WTC11 (cell line): ENCODE results near the gene CEP135. TPM values are rescaled to one million over a fixed set of nuclear protein-coding genes. Genes with fewer than 3 reads are reported as not detected.

Experiments
- ATAC-seq: fragments of 200-7000 bp; cut with Tn5 transposase; 2 replicates; pipeline ENCODE4 v1.10.0; 2021; ENCODE audit warnings: mild to moderate bottlenecking, moderate library complexity
- CTCF ChIA-PET: fragments of 300-600 bp; sonication (Branson Sonifier 250); formaldehyde crosslinking; loops from one replicate; lab custom pipeline; 2021; ENCODE audit warnings: antibody characterized with exemption; lab: Charles Lee
- POLR2A ChIA-PET: fragments of 350-600 bp; sonication (Branson Sonifier 250); formaldehyde crosslinking; loops from one replicate; lab custom pipeline; 2021; ENCODE audit warnings: antibody characterized with exemption; lab: Charles Lee
- DNase-seq: peaks from one replicate; pipeline ENCODE4 v3.0.0; 2021; ENCODE audit warnings: low spot score
- H3K27ac Mint-ChIP-seq: 2 replicates; pipeline ENCODE4 v1.8.0; 2021; ENCODE audit warnings: mixed read lengths
- H3K27me3 Mint-ChIP-seq: 2 replicates; pipeline ENCODE4 v1.8.0; 2021; ENCODE audit warnings: low read depth, mild to moderate bottlenecking, moderate library complexity, mixed read lengths
- H3K36me3 Mint-ChIP-seq: 2 replicates; pipeline ENCODE4 v1.8.0; 2021; ENCODE audit warnings: mixed read lengths
- H3K4me1 Mint-ChIP-seq: 2 replicates; pipeline ENCODE4 v1.8.0; 2022; ENCODE audit warnings: mixed read lengths
- H3K4me3 Mint-ChIP-seq: 2 replicates; pipeline ENCODE4 v1.8.0; 2021; ENCODE audit warnings: mild to moderate bottlenecking, moderate library complexity, mixed read lengths
- H3K9me3 Mint-ChIP-seq: 2 replicates; pipeline ENCODE4 v1.8.0; 2021; ENCODE audit warnings: mixed read lengths
- CREB1 ChIP-seq: sonication (generic); formaldehyde crosslinking; IDR thresholded peaks from 2 replicates; pipeline ENCODE4 v1.8.0; 2023; ENCODE audit warnings: mild to moderate bottlenecking, missing genetic modification reagents
- EMX1 ChIP-seq: fragments of 250-450 bp; sonication (Bioruptor Pico); IDR thresholded peaks from 2 replicates; pipeline ENCODE4 v1.8.0; 2021; ENCODE audit warnings: mild to moderate bottlenecking
- FOXJ3 ChIP-seq: sonication (generic); formaldehyde crosslinking; IDR thresholded peaks from 2 replicates; pipeline ENCODE4 v1.9.0; 2021; ENCODE audit warnings: missing genetic modification reagents, mild to moderate bottlenecking, borderline replicate concordance
- FOXK1 ChIP-seq: sonication (generic); formaldehyde crosslinking; IDR thresholded peaks from 2 replicates; pipeline ENCODE4 v1.8.0; 2022; ENCODE audit warnings: mild to moderate bottlenecking, moderate library complexity, missing genetic modification reagents
- JAZF1 ChIP-seq: fragments of 250-450 bp; sonication (Bioruptor Pico); IDR thresholded peaks from 2 replicates; pipeline ENCODE4 v1.9.0; 2021; ENCODE audit warnings: moderate library complexity, mild to moderate bottlenecking, inconsistent platforms
- MXD4 ChIP-seq: fragments of 250-450 bp; sonication (Bioruptor Pico); IDR thresholded peaks from 2 replicates; pipeline ENCODE4 v1.8.0; 2021; ENCODE audit warnings: mild to moderate bottlenecking, moderate library complexity, borderline replicate concordance
- NFE2L1 ChIP-seq: sonication (generic); formaldehyde crosslinking; IDR thresholded peaks from 2 replicates; pipeline ENCODE4 v1.8.1; 2023; ENCODE audit warnings: missing genetic modification reagents
- SMAD3 ChIP-seq: sonication (generic); formaldehyde crosslinking; IDR thresholded peaks from 2 replicates; pipeline ENCODE4 v1.8.0; 2022; ENCODE audit warnings: missing genetic modification reagents, mild to moderate bottlenecking, borderline replicate concordance
- SOX15 ChIP-seq: fragments of 250-450 bp; sonication (Bioruptor Pico); IDR thresholded peaks from 2 replicates; pipeline ENCODE4 v1.9.0; 2021; ENCODE audit warnings: mild to moderate bottlenecking
- ZBTB21 ChIP-seq: sonication (generic); formaldehyde crosslinking; IDR thresholded peaks from 2 replicates; pipeline ENCODE4 v1.8.1; 2023; ENCODE audit warnings: mild to moderate bottlenecking, missing genetic modification reagents, borderline replicate concordance
- ZNF317 ChIP-seq: sonication (generic); formaldehyde crosslinking; IDR thresholded peaks from 2 replicates; pipeline ENCODE4 v1.8.1; 2023; ENCODE audit warnings: low read depth, mild to moderate bottlenecking, moderate library complexity, missing genetic modification reagents, borderline replicate concordance
- ZNF416 ChIP-seq: fragments of 250-450 bp; sonication (Bioruptor Pico); IDR thresholded peaks from 2 replicates; pipeline ENCODE4 v1.9.0; 2021; ENCODE audit warnings: mild to moderate bottlenecking, inconsistent platforms
- ZNF423 ChIP-seq: fragments of 250-450 bp; sonication (Bioruptor Pico); IDR thresholded peaks from 2 replicates; pipeline ENCODE4 v2.1.2; 2022; ENCODE audit warnings: mild to moderate bottlenecking, moderate library complexity
- ZNF671 ChIP-seq: fragments of 250-450 bp; sonication (Bioruptor Pico); IDR thresholded peaks from 2 replicates; pipeline ENCODE4 v1.8.0; 2021; ENCODE audit warnings: mild to moderate bottlenecking
- total RNA-seq: library from RNA; stranded (reverse); gene quantifications from 3 replicates; pipeline ENCODE4 v1.2.3, GENCODE V29; 2021
- TF ChIP-seq, protein P1 (sequence below): sonication (generic); formaldehyde crosslinking; IDR thresholded peaks from 2 replicates; pipeline ENCODE4 v1.8.0; 2022; ENCODE audit warnings: mild to moderate bottlenecking, missing genetic modification reagents
- TF ChIP-seq, protein P2 (sequence below): fragments of 250-450 bp; sonication (Bioruptor Pico); IDR thresholded peaks from 2 replicates; pipeline ENCODE4 v1.9.0; 2021; ENCODE audit warnings: mild to moderate bottlenecking
- TF ChIP-seq, protein P3 (sequence below): fragments of 250-450 bp; sonication (Bioruptor Pico); IDR thresholded peaks from 2 replicates; pipeline ENCODE4 v1.9.0; 2021; ENCODE audit warnings: mild to moderate bottlenecking
- TF ChIP-seq, protein P4 (sequence below): sonication (generic); formaldehyde crosslinking; IDR thresholded peaks from 2 replicates; pipeline ENCODE4 v1.8.0; 2022; ENCODE audit warnings: mild to moderate bottlenecking, missing genetic modification reagents
- TF ChIP-seq, protein P5 (sequence below): fragments of 250-450 bp; sonication (Bioruptor Pico); IDR thresholded peaks from 2 replicates; pipeline ENCODE4 v2.1.2; 2022; ENCODE audit warnings: mild to moderate bottlenecking, moderate library complexity
- TF ChIP-seq, protein P6 (sequence below): sonication (generic); formaldehyde crosslinking; IDR thresholded peaks from 2 replicates; pipeline ENCODE4 v1.8.1; 2023; ENCODE audit warnings: mild to moderate bottlenecking, missing genetic modification reagents, moderate library complexity
- TF ChIP-seq, protein P7 (sequence below): sonication (generic); formaldehyde crosslinking; IDR thresholded peaks from 2 replicates; pipeline ENCODE4 v1.8.1; 2022; ENCODE audit warnings: low read depth, mild to moderate bottlenecking, moderate library complexity, missing genetic modification reagents, borderline replicate concordance
- TF ChIP-seq, protein P8 (sequence below): sonication (generic); formaldehyde crosslinking; IDR thresholded peaks from 2 replicates; pipeline ENCODE4 v1.8.1; 2023; ENCODE audit warnings: mild to moderate bottlenecking, missing genetic modification reagents

Gene CEP135
- total RNA-seq, 1 experiment from 2014 or later, result 13.6 TPM

DNA sequence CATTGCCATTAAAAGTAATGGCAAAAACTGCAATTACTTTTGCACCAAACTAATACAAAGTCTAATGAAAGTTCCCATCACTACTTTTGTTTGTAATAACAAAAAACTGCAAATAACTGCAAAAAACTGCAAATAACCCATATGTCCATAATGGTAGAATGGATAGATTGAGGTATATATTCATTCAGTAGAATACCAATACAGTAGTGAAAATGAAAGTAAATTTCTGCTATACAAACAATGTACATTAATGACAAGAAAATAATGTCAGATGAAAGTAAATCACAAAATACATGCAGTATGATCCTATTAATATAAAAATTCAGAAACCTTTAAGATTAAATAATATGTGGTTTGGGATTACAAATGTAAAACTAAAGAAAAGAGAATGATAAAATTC is 41.3 kb upstream of the CEP135 start (continued):
- TF ChIP-seq, protein P1, sequence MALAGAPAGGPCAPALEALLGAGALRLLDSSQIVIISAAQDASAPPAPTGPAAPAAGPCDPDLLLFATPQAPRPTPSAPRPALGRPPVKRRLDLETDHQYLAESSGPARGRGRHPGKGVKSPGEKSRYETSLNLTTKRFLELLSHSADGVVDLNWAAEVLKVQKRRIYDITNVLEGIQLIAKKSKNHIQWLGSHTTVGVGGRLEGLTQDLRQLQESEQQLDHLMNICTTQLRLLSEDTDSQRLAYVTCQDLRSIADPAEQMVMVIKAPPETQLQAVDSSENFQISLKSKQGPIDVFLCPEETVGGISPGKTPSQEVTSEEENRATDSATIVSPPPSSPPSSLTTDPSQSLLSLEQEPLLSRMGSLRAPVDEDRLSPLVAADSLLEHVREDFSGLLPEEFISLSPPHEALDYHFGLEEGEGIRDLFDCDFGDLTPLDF (CRISPR knock-in tag), result no peak
- TF ChIP-seq, protein P2, sequence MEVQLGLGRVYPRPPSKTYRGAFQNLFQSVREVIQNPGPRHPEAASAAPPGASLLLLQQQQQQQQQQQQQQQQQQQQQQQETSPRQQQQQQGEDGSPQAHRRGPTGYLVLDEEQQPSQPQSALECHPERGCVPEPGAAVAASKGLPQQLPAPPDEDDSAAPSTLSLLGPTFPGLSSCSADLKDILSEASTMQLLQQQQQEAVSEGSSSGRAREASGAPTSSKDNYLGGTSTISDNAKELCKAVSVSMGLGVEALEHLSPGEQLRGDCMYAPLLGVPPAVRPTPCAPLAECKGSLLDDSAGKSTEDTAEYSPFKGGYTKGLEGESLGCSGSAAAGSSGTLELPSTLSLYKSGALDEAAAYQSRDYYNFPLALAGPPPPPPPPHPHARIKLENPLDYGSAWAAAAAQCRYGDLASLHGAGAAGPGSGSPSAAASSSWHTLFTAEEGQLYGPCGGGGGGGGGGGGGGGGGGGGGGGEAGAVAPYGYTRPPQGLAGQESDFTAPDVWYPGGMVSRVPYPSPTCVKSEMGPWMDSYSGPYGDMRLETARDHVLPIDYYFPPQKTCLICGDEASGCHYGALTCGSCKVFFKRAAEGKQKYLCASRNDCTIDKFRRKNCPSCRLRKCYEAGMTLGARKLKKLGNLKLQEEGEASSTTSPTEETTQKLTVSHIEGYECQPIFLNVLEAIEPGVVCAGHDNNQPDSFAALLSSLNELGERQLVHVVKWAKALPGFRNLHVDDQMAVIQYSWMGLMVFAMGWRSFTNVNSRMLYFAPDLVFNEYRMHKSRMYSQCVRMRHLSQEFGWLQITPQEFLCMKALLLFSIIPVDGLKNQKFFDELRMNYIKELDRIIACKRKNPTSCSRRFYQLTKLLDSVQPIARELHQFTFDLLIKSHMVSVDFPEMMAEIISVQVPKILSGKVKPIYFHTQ, result no peak
- no peak for TF ChIP-seq ZNF671 (CRISPR knock-in tag)

DNA sequence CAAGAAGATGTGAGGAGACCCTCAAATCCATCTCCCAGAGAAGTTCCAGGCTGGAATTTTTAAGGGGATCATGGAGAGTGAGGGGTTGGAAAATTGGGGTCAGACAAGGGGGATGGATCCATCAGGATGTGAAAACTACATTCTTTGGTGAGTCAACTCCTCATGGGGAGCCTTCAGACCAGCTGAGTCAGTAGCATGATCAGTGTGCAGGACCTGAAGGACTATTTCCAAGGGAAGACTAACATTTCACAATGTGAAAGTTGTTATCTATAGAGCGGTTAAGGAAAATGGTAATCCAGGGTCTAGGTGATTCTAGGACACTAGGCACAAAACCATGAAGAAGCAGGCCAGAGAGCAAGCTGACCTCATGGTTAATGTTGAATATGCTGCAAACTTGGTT is 38.6 kb upstream of the CEP135 start:
- TF ChIP-seq JAZF1 (CRISPR knock-in tag) (no peak), NFE2L1 (CRISPR knock-in tag) (no peak), ZNF416 (no peak), FOXJ3 (CRISPR knock-in tag) (no peak), CREB1 (CRISPR knock-in tag) (no peak), ZNF317 (no peak), ZNF423 (CRISPR knock-in tag) (no peak), SMAD3 (CRISPR knock-in tag) (no peak)
- TF ChIP-seq, protein P3, sequence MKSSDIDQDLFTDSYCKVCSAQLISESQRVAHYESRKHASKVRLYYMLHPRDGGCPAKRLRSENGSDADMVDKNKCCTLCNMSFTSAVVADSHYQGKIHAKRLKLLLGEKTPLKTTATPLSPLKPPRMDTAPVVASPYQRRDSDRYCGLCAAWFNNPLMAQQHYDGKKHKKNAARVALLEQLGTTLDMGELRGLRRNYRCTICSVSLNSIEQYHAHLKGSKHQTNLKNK, result no peak
- Mint-ChIP-seq H3K27ac (no peak overlapping the region), H3K27me3 (no peaks in the 10 kb centered on the region), H3K36me3 (no peaks in the 10 kb centered on the region), H3K9me3 (no peaks in the 10 kb centered on the region), H3K4me1 (no peaks in the 10 kb centered on the region), H3K4me3 (no peak overlapping the region)
- POLR2A ChIA-PET, result no interaction called here
- DNase-seq (no peak), ATAC-seq (no peak)
- CTCF ChIA-PET, result no interaction called here

DNA sequence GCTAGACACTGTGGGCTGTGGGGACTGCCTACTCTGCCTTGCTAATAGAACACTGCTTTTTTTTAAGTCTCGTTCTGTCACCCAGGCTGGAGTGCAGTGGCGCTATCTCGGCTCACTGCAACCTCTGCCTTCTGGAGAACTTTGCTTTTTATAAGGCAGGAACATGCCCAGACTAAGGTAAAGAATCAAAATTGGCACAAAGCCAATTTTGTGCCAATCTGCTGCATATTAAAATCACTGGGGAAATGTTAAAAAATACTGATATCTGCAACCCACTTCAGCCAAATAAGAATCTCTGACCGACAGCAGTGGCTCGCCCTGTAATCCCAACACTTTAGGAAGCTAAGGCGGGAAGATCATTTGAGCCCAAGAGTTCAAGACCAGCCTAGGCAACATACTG is 36.5 kb upstream of the CEP135 start:
- Mint-ChIP-seq H3K36me3 (no peaks in the 10 kb centered on the region), H3K27ac (no peak overlapping the region), H3K4me3 (no peak overlapping the region), H3K9me3 (no peaks in the 10 kb centered on the region), H3K27me3 (no peaks in the 10 kb centered on the region), H3K4me1 (no peaks in the 10 kb centered on the region)
- DNase-seq (no peak), ATAC-seq (no peak)
- ChIA-PET POLR2A (no interaction called here), CTCF (interaction anchor here (1.1 kb wide), 1 partner anchor 36 kb away, joined by 3 read pairs; the partner anchor contains the start of gene CEP135)
- TF ChIP-seq, protein P4, sequence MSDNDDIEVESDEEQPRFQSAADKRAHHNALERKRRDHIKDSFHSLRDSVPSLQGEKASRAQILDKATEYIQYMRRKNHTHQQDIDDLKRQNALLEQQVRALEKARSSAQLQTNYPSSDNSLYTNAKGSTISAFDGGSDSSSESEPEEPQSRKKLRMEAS (CRISPR knock-in tag), result no peak
- TF ChIP-seq SMAD3 (CRISPR knock-in tag), result no peak
- no peak for TF ChIP-seq SOX15 (CRISPR knock-in tag)
- TF ChIP-seq, protein P5, sequence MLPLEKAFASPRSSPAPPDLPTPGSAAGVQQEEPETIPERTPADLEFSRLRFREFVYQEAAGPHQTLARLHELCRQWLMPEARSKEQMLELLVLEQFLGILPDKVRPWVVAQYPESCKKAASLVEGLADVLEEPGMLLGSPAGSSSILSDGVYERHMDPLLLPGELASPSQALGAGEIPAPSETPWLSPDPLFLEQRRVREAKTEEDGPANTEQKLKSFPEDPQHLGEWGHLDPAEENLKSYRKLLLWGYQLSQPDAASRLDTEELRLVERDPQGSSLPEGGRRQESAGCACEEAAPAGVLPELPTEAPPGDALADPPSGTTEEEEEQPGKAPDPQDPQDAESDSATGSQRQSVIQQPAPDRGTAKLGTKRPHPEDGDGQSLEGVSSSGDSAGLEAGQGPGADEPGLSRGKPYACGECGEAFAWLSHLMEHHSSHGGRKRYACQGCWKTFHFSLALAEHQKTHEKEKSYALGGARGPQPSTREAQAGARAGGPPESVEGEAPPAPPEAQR (CRISPR knock-in tag), result no peak
- TF ChIP-seq, protein P6, sequence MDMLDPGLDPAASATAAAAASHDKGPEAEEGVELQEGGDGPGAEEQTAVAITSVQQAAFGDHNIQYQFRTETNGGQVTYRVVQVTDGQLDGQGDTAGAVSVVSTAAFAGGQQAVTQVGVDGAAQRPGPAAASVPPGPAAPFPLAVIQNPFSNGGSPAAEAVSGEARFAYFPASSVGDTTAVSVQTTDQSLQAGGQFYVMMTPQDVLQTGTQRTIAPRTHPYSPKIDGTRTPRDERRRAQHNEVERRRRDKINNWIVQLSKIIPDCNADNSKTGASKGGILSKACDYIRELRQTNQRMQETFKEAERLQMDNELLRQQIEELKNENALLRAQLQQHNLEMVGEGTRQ (CRISPR knock-in tag), result no peak
- TF ChIP-seq ZBTB21, result no peak
- TF ChIP-seq, protein P7, sequence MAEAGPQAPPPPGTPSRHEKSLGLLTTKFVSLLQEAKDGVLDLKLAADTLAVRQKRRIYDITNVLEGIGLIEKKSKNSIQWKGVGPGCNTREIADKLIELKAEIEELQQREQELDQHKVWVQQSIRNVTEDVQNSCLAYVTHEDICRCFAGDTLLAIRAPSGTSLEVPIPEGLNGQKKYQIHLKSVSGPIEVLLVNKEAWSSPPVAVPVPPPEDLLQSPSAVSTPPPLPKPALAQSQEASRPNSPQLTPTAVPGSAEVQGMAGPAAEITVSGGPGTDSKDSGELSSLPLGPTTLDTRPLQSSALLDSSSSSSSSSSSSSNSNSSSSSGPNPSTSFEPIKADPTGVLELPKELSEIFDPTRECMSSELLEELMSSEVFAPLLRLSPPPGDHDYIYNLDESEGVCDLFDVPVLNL, result no peak
- no peak for TF ChIP-seq FOXK1
- no peak for TF ChIP-seq FOXJ3 (CRISPR knock-in tag)
- TF ChIP-seq, protein P8, sequence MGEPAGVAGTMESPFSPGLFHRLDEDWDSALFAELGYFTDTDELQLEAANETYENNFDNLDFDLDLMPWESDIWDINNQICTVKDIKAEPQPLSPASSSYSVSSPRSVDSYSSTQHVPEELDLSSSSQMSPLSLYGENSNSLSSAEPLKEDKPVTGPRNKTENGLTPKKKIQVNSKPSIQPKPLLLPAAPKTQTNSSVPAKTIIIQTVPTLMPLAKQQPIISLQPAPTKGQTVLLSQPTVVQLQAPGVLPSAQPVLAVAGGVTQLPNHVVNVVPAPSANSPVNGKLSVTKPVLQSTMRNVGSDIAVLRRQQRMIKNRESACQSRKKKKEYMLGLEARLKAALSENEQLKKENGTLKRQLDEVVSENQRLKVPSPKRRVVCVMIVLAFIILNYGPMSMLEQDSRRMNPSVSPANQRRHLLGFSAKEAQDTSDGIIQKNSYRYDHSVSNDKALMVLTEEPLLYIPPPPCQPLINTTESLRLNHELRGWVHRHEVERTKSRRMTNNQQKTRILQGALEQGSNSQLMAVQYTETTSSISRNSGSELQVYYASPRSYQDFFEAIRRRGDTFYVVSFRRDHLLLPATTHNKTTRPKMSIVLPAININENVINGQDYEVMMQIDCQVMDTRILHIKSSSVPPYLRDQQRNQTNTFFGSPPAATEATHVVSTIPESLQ (CRISPR knock-in tag), result no peak
- no peak for TF ChIP-seq CREB1 (CRISPR knock-in tag)
- TF ChIP-seq EMX1 (CRISPR knock-in tag), result no peak
- TF ChIP-seq MXD4 (CRISPR knock-in tag), result no peak
